LNCaP clone FGC (cell line): Measurements from ENCODE around the gene EIF2AK3.
"Not testable (repeated sequence)": the region's sequence is repeated elsewhere in the genome, so short reads cannot be mapped to it uniquely, and the experiment has no call there.

Experiments used
- DNase-seq: peaks from one replicate; pipeline ENCODE4 v3.0.0-alpha.2; 2011; ENCODE audit warnings: low read depth
- H3K4me3 ChIP-seq: 2 replicates; pipeline ENCODE4 v1.5.1; 2011; ENCODE audit warnings: mild to moderate bottlenecking, low read depth, low read length, control low read depth
- TF ChIP-seq, protein P1 (sequence below): IDR thresholded peaks from 2 replicates; pipeline ENCODE4 v1.5.1; 2012; ENCODE audit warnings: mild to moderate bottlenecking; ENCODE audit not compliant: control insufficient read depth, insufficient read depth; ENCODE audit errors: extremely low read depth

The EIF2AK3 gene

DNA sequence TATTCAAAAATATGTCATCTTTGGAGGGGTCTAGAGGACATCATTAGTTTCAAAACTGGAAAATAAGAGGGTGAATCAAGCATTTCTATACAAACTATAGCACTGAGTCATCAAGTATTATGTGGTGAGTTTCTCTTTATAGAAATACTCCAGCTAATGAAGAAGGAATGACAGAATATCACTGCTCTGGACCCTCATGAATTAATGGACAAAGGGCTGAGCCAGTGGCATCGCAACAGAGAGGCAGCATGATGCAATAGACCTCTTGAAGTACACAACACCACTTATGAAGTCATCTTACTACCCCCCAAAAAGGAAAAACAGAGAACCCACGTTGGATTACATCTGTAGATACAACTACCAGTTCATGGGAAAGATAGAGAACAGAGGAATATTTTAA lies 27.4 kb upstream of the EIF2AK3 start:
- no peak overlapping the region for H3K4me3 ChIP-seq
- TF ChIP-seq, protein P1, sequence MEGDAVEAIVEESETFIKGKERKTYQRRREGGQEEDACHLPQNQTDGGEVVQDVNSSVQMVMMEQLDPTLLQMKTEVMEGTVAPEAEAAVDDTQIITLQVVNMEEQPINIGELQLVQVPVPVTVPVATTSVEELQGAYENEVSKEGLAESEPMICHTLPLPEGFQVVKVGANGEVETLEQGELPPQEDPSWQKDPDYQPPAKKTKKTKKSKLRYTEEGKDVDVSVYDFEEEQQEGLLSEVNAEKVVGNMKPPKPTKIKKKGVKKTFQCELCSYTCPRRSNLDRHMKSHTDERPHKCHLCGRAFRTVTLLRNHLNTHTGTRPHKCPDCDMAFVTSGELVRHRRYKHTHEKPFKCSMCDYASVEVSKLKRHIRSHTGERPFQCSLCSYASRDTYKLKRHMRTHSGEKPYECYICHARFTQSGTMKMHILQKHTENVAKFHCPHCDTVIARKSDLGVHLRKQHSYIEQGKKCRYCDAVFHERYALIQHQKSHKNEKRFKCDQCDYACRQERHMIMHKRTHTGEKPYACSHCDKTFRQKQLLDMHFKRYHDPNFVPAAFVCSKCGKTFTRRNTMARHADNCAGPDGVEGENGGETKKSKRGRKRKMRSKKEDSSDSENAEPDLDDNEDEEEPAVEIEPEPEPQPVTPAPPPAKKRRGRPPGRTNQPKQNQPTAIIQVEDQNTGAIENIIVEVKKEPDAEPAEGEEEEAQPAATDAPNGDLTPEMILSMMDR: no peak
- DNase-seq: no peak

GRCh38 chr2:88651646-88652045 lies 24.4 kb upstream of the EIF2AK3 start:
- TF ChIP-seq, protein P1: no peak
- H3K4me3 ChIP-seq: no peak overlapping the region
- DNase-seq: no peak

GRCh38 chr2:88645291-88645882 lies 18.1 kb upstream of the EIF2AK3 start:
- DNase-seq, H3K4me3 ChIP-seq: not testable (repeated sequence)

DNA sequence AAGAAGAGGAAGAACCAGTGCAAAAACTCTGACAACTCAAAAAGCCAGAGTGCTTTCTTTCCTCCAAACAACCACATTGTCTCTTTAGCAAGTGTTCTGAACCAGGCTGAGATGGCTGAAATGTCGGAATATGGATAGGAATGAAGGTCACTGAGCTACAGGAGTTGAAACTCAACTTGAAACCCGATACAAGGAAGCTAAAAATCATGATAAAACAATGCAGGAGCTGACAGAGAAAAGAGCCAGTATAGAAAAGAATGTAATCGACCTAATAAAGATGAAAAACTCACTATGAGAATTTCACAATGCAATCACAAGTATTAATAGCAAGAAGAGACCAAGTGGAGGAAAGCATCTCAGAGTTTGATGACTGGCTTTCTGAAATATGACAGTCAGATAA lies 15.0 kb upstream of the EIF2AK3 start:
- no peak for DNase-seq
- no peak overlapping the region for H3K4me3 ChIP-seq
- TF ChIP-seq, protein P1: no peak

DNA sequence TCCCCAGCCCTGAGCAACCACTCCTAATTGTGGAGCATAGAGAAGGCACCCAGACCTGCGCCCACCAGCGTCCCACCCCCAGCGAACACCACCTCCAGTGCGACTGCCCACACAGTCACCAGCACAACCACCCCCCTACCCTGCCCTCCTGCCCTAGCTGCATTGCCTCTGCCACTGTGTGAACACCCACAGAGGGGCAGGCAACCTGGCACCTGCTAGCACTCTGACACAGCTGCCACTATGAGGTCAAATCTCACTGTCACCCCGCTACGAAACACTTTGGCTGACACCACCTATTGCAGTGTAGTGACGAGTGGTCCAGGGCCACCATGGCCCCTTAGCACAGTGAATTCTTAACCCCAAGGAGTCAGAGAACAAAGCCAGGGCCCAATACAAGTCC lies 14.1 kb upstream of the EIF2AK3 start:
- no peak for DNase-seq
- no peak overlapping the region for H3K4me3 ChIP-seq
- TF ChIP-seq, protein P1: no peak

GRCh38 chr2:88639865-88640264 lies 12.6 kb upstream of the EIF2AK3 start:
- no peak for DNase-seq
- H3K4me3 ChIP-seq: no peak overlapping the region
- TF ChIP-seq, protein P1: no peak

GRCh38 chr2:88638743-88639142 lies 11.5 kb upstream of the EIF2AK3 start:
- H3K4me3 ChIP-seq: no peak overlapping the region
- TF ChIP-seq, protein P1: no peak
- DNase-seq: no peak
